Measurements from ENCODE around the gene SPCS2.

GRCh38 chr11:74905326-74905725 is 43.7 kb upstream of the SPCS2 start:
- TF ChIP-seq CTCF (IDR thresholded peaks at IDR 0.05) = no peak
- TF ChIP-seq ZFX (IDR thresholded peaks at IDR 0.05; ENCODE audit: borderline replicate concordance) = no peak
